Endothelial cell of umbilical vein (primary cell): ENCODE measurements around the gene ADGRD2. TPM values are rescaled to one million over a fixed set of nuclear protein-coding genes. Genes with fewer than 3 reads are reported as not detected.

Experiments used
- BruUV-seq: library from RNA; stranded (reverse); fragments of 400-500 nt; replicated peaks from 2 replicates; lab custom pipeline; 2021; lab: Mats Ljungman, UMichigan
- CTCF ChIA-PET: fragments of 300-600, 350-600 bp; sonication (Branson Sonifier 250); formaldehyde crosslinking; loops from one replicate; lab custom pipeline; 2021; ENCODE audit warnings: antibody characterized with exemption, inconsistent platforms; lab: Charles Lee
- POLR2A ChIA-PET: fragments of 300-600, 350-600 bp; sonication (Branson Sonifier 250); formaldehyde crosslinking; loops from one replicate; lab custom pipeline; 2021; ENCODE audit warnings: antibody characterized with exemption, inconsistent platforms; lab: Charles Lee
- DNase-seq: peaks from one replicate; pipeline ENCODE4 v3.0.0-alpha.2; 2011; ENCODE audit warnings: low read depth, low spot score
- FAIRE-seq: peaks from 2 replicates; lab custom pipeline; 2011; peaks lifted over from hg19 to GRCh38; lab: Jason Lieb, UNC
- H2AFZ ChIP-seq: 2 replicates; pipeline ENCODE4 v1.6.0; 2012; ENCODE audit warnings: low read depth, low read length, control low read depth, inconsistent platforms
- H3K27ac ChIP-seq: 2 replicates; pipeline ENCODE4 v1.5.1; 2011; ENCODE audit warnings: low read depth, mild to moderate bottlenecking, control low read depth, low read length, moderate library complexity; ENCODE audit not compliant: insufficient read depth
- H3K27me3 ChIP-seq, 2 experiments: 2 replicates each; pipeline versions ENCODE4 v1.6.0 to v1.6.1; 2011; ENCODE audit warnings: low read length in 2 of 2, mixed read lengths in 1 of 2; ENCODE audit not compliant: control insufficient read depth in 2 of 2, insufficient read depth in 2 of 2
- H3K36me3 ChIP-seq, 2 experiments: 2 replicates in 1 of 2; 3 replicates in 1 of 2; pipeline ENCODE4 v1.5.1; 2011; ENCODE audit warnings: low read length in 2 of 2, mild to moderate bottlenecking in 1 of 2, moderate library complexity in 1 of 2; ENCODE audit not compliant: control insufficient read depth in 2 of 2, insufficient read depth in 2 of 2; ENCODE audit errors: extremely low read depth in 1 of 2
- H3K4me1 ChIP-seq: 3 replicates; pipeline ENCODE4 v1.5.1; 2011; ENCODE audit warnings: mild to moderate bottlenecking, low read length; ENCODE audit not compliant: control insufficient read depth, insufficient read depth; ENCODE audit errors: extremely low read depth
- H3K4me2 ChIP-seq: 2 replicates; pipeline ENCODE4 v1.6.1; 2011; ENCODE audit warnings: low read length, control low read depth, mixed read lengths; ENCODE audit not compliant: insufficient read depth
- H3K4me3 ChIP-seq, 3 experiments: fragments of 200-600 bp in 1 of 3; sonication (generic), shearing (Covaris generic) in 1 of 3; replicated peaks in 1 of 3; 2 replicates each; pipeline ENCODE4 v1.5.1; 2011 to 2016; ENCODE audit warnings: control low read depth in 3 of 3, low read length in 3 of 3, mild to moderate bottlenecking in 2 of 3, inconsistent platforms in 1 of 3, low read depth in 1 of 3, moderate library complexity in 1 of 3; ENCODE audit not compliant: insufficient read depth in 1 of 3
- H3K79me2 ChIP-seq: 2 replicates; pipeline ENCODE4 v1.6.0; 2012; ENCODE audit warnings: low read length, inconsistent platforms; ENCODE audit not compliant: control insufficient read depth, insufficient read depth
- H3K9ac ChIP-seq: replicated peaks from 2 replicates; pipeline ENCODE3; 2011; ENCODE audit warnings: low read length, control low read depth; ENCODE audit not compliant: insufficient read depth; ENCODE audit errors: extremely low read depth
- H3K9me1 ChIP-seq: replicated peaks from 3 replicates; pipeline ENCODE4 v1.6.0; 2011; ENCODE audit warnings: mild to moderate bottlenecking, low read length; ENCODE audit not compliant: control insufficient read depth, insufficient read depth; ENCODE audit errors: extremely low read depth
- H3K9me3 ChIP-seq: replicated peaks from 2 replicates; pipeline ENCODE4 v1.5.1; 2012; ENCODE audit warnings: low read length, inconsistent platforms; ENCODE audit not compliant: control insufficient read depth, insufficient read depth
- H4K20me1 ChIP-seq: replicated peaks from 2 replicates; pipeline ENCODE3; 2011; ENCODE audit warnings: mild to moderate bottlenecking, low read length; ENCODE audit not compliant: control insufficient read depth, insufficient read depth; ENCODE audit errors: extremely low read depth
- CTCF ChIP-seq, 2 donors: IDR thresholded peaks; 1 replicate in 1 of 2; 2 replicates in 1 of 2; pipeline ENCODE4 v1.5.1; 2011; ENCODE audit warnings: low read length in 2 of 2, mild to moderate bottlenecking in 2 of 2, moderate library complexity in 2 of 2, control low read depth in 1 of 2, inconsistent platforms in 1 of 2, low read depth in 1 of 2; ENCODE audit not compliant: insufficient read depth in 1 of 2; ENCODE audit errors: extremely low read depth in 1 of 2
- EZH2 ChIP-seq: IDR thresholded peaks from 2 replicates; pipeline ENCODE4 v1.6.1; 2012; ENCODE audit warnings: borderline replicate concordance, low read depth, mild to moderate bottlenecking, moderate library complexity, low read length, inconsistent platforms; ENCODE audit not compliant: severe bottlenecking
- FOS ChIP-seq: IDR thresholded peaks from 2 replicates; pipeline ENCODE4 v1.6.1; 2011; ENCODE audit warnings: mild to moderate bottlenecking, low read length, moderate library complexity, borderline replicate concordance; ENCODE audit not compliant: insufficient read depth
- GATA2 ChIP-seq: IDR thresholded peaks from 2 replicates; pipeline ENCODE4 v1.7.0; 2011; ENCODE audit warnings: low read depth, mild to moderate bottlenecking, moderate library complexity, mixed read lengths, low read length; ENCODE audit not compliant: insufficient read length, insufficient read depth
- JUN ChIP-seq: IDR thresholded peaks from 2 replicates; pipeline ENCODE4 v1.6.1; 2011; ENCODE audit warnings: borderline replicate concordance, low read depth; ENCODE audit not compliant: insufficient read length, insufficient read depth
- MAX ChIP-seq: IDR thresholded peaks from 2 replicates; pipeline ENCODE4 v1.6.1; 2011; ENCODE audit not compliant: insufficient read depth, insufficient read length
- MYC ChIP-seq: IDR thresholded peaks from one replicate; pipeline ENCODE4 v1.6.1; 2011; ENCODE audit warnings: mild to moderate bottlenecking, low read depth, low read length
- POLR2A ChIP-seq: IDR thresholded peaks from 2 replicates; pipeline ENCODE4 v1.6.1; 2012; ENCODE audit warnings: low read depth, mild to moderate bottlenecking, control low read depth, low read length
- POLR2AphosphoS5 ChIP-seq: IDR thresholded peaks from 2 replicates; pipeline ENCODE4 v1.6.1; 2012; ENCODE audit warnings: low read depth, mild to moderate bottlenecking, control low read depth, low read length, moderate library complexity; ENCODE audit not compliant: insufficient read depth
- dilution Hi-C: fragments of 300-500 bp; cut with MboI; formaldehyde crosslinking; loops from one replicate; pipeline ENCODE4 v1.15.0; 2019; ENCODE audit warnings: low sequenced_read_pairs; ENCODE audit not compliant: extremely low pct_ligation_motif_present
- intact Hi-C: fragments of 100-400 bp; cut with micrococcal nuclease; formaldehyde crosslinking; loops from one replicate; pipeline ENCODE4 v1.10.0; 2022
- polyA plus RNA-seq, 4 experiments: library from polyadenylated mRNA; depleted of rRNA in 3 of 4; stranded (reverse) in 3 of 4; unstranded in 1 of 4; fragments of >200 nt; gene quantifications; 2 replicates each; pipeline versions ENCODE4 v1.2.1 to v1.2.3, GENCODE V29; 2011 to 2012; ENCODE audit warnings: missing spikeins in 1 of 4
- total RNA-seq: library from RNA; stranded (reverse); gene quantifications from 2 replicates; pipeline ENCODE4 v1.2.3, GENCODE V29; 2021

ADGRD2 gene
- total and polyA plus RNA-seq, 2 donors (not counting 3 experiments of a cell fraction or from before 2014, with no cell fraction given) = not detected

- H2AFZ ChIP-seq = no peak overlapping the region
- DNase-seq (no peak), FAIRE-seq (no peak)
- no peaks in the 10 kb centered on the region for H3K36me3 ChIP-seq
- H3K9me1 ChIP-seq = no peaks in the 10 kb centered on the region
- TF ChIP-seq JUN = no peak
- TF ChIP-seq EZH2 = no peak
- no peak for TF ChIP-seq POLR2AphosphoS5
- TF ChIP-seq FOS = no peak
- TF ChIP-seq POLR2A = no peak
- TF ChIP-seq MYC = no peak
- TF ChIP-seq MAX = no peak
- TF ChIP-seq GATA2 = no peak
- TF ChIP-seq CTCF (IDR thresholded peaks at IDR 0.05; ENCODE audit: extremely low read depth in 1 of 2, insufficient read depth in 1 of 2, low read depth in 1 of 2, low read length in 2 of 2) = no peak
- H3K27ac ChIP-seq = no peak overlapping the region
- no peak overlapping the region for H3K4me3 ChIP-seq
- no peaks in the 10 kb centered on the region for H3K79me2 ChIP-seq
- no TSS peak for BruUV-seq
- H3K9me3 ChIP-seq = no peaks in the 10 kb centered on the region
- H3K27me3 ChIP-seq = peaks cover 2 to 8% of the 10 kb centered on the region in 2 experiments
- CTCF ChIA-PET = interaction anchor here (1.1 to 1.4 kb wide), 3 partner anchors 12 to 74 kb away, joined by 3 read pairs; no protein-coding TSS in a partner anchor
- dilution Hi-C loops (no loop called here), intact Hi-C loops (no loop called here)
- no peak overlapping the region for H3K9ac ChIP-seq
- POLR2A ChIA-PET = no interaction called here
- H3K4me2 ChIP-seq = no peak overlapping the region
- no peaks in the 10 kb centered on the region for H3K4me1 ChIP-seq
- H4K20me1 ChIP-seq = no peaks in the 10 kb centered on the region
These were observed 12.5 kb downstream of the ADGRD2 start for GRCh38 chr9:124462739-124463138.
